GM18858 (cell line): Measurements from ENCODE around the gene SLC9A5.

ENCODE experiments used
- ATAC-seq: cut with Tn5 transposase; IDR thresholded peaks from one replicate; pipeline ENCODE4 v1.9.1; 2021; ENCODE audit not compliant: unreplicated experiment

The SLC9A5 gene

DNA sequence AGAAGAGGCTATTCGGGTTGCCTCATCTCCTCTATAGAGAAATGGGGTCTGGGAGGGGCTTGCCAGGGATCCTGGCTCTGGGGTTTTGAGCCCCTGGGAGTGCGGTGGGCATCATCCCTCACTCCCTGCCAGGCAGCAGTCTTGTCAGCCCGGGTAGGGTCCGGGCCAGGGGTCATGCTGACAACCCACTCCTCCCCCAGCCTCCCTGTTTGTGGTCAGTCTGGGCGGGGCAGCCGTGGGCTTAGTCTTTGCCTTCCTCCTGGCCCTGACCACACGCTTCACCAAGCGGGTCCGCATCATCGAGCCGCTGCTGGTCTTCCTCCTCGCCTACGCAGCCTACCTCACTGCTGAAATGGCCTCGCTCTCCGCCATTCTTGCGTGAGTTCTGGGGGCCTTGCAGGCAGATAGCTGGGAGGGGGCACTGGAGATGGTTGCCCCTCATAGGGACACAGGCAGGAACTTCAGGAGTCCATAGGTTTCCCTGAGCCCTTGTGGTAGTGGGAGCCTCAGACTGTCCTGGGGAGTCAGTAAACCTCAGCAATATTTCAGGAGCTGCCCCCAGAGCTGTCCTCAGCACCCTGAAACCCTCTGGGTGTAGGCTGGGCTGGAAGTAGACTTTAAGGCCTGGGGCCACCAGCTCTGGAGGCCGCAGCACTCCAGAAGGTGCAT is 6.9 kb downstream of the SLC9A5 start:
- ATAC-seq: no peak

DNA sequence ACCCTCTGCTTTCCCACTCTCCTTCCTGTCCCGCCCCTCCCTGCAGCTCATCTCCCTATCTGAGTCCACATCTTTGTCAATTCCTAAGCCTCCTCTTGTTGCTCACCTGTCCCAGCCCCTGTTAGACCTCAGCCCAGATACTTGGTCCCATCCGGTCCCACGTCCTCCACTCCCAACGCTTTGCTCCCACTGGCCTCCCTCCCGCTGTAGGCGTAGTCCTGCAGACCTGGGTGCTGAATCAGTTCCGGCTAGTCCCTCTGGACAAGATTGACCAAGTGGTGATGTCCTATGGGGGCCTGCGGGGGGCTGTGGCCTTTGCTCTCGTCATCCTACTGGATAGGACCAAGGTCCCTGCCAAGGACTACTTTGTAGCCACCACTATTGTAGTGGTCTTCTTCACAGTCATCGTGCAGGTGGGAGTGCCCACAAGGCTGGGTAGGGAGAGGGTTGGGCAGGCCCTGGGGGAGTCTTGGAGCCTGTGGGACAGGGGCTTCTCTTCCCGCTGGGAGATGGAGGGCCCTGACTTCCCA is 8.0 kb downstream of the SLC9A5 start:
- ATAC-seq: no peak

- no peak for ATAC-seq
Measured at GRCh38 chr16:67257486-67258160, 8.8 kb downstream of the SLC9A5 start.

- ATAC-seq: no peak
Measured at GRCh38 chr16:67258161-67258835, 9.5 kb downstream of the SLC9A5 start.

DNA sequence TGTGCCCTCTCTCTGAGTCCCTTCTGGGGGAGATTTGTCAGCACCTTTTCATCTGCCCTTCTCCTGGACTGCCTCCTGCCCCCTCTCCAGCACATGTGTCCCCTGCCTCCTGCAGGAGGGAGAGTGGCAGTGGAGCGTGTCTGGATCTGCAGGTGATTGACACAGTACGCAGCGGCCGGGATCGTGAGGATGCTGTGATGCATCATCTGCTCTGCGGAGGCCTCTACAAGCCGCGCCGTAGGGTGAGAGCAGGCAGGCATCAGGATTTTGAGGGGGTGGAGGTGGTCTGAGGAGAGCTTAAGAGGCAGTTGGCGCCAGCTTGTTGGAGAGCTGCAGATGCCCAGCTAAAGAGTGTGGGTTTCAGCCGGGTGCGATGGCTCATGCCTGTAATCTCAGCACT is 10.9 kb downstream of the SLC9A5 start:
- ATAC-seq: no peak

DNA sequence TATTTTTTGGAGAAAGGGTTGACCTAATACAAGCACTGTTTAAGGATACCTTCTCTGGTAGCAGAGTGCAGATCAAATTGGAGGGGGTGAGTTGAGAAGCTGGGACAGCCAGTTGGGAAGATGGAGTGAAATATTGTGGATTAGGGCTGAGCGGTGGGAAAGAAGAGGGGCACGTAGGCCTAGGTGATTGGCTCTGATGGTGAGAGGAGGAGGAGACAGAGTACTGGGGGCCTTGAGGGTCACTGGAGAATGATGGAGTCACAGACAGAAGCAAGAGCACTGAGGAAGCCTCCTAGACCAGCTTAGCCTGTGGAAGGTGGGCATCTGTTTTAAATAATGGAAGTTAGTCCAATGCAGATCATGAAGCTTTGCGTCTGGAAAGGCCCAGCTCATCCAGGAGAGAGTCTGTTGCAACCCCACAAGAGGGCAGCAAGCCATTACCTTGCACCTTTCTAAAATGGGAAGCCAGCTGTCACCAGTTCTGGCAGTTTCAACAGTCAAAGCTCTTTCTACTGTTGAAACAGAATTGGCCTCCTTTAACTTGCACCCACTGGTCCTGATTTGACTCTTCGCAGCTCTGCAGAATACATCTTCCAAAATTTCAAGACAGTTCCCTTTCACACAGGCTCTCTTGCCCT is 11.8 kb downstream of the SLC9A5 start:
- no peak for ATAC-seq

- no peak for ATAC-seq
Measured at GRCh38 chr16:67263201-67263600, 14.4 kb downstream of the SLC9A5 start.

DNA sequence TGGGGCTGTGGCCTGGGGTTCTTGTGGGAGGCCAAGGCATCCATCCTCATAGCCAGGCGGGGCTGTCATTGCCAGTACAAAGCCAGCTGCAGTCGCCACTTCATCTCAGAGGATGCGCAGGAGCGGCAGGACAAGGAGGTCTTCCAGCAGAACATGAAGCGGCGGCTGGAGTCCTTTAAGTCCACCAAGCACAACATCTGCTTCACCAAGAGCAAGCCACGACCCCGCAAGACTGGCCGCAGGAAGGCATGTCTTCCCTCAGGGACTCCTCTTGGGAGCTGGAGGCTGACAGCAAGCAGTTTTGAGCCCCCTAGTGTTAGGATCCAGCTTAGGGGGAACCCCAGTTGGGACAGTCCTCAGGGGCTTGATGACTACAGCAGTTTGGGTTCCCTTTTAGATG is 15.5 kb downstream of the SLC9A5 start:
- no peak for ATAC-seq

- ATAC-seq: no peak
Measured at GRCh38 chr16:67264866-67265265, 16.1 kb downstream of the SLC9A5 start.

- ATAC-seq: no peak
Measured at GRCh38 chr16:67265834-67266233, 17.1 kb downstream of the SLC9A5 start.

DNA sequence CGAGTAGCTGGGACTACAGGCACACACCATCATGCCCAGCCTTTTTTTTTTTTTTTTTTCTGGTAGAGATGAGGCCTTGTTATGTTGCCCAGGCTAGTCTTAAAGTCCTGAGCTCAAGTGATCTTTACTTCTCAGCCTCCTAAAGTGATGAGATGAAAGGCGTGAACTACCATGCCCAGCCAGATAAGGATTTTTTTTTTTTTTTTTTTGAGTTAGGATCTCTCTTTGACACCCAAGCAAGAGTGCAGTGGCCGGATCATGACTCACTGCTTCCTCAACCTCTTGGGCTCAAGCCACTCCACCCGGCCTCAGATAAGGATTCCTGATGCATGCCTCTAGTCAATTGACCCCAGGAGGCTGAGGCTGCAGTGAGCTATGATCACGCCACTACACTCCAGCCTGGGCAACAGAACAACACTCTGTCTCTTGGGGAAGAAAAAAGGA is 19.4 kb downstream of the SLC9A5 start:
- no peak for ATAC-seq

DNA sequence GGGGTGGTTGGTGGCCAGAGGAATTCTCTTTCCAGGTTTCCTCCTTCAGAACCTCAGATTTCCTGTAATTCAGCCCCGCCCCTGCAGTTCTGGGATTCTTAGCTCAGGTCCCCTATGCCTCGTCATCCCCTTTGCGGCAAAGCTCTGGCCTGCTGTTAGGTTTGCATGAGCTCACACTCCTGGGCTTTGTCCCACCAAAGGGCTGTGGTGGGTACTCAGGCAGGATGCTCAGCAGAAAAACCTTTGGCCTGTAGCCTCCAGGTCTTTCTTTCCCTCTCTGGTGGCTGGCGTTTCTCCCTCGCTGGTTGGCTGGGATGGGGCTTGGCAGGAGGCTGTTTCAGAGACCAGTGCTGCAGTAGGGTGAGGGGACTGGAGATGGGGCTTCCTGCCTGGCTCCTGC is 21.0 kb downstream of the SLC9A5 start:
- no peak for ATAC-seq

DNA sequence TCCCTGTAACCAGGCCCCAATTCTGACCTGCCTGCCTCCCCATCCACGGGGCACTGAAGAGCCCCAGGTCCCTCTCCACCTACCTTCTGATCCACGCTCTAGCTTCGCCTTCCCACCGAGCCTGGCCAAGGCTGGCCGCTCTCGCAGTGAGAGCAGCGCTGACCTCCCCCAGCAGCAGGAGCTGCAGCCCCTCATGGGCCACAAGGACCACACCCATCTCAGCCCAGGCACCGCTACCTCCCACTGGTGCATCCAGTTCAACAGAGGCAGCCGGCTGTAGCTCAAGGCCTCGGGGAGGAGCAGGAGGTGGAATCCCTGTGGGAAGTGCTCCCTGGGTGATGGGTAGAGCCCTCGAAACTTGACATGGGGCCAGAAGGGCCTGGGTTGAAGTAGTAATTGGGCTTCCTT is 22.2 kb downstream of the SLC9A5 start:
- no peak for ATAC-seq

- ATAC-seq: no peak
Measured at GRCh38 chr16:67271446-67271845, 22.7 kb downstream of the SLC9A5 start.

DNA sequence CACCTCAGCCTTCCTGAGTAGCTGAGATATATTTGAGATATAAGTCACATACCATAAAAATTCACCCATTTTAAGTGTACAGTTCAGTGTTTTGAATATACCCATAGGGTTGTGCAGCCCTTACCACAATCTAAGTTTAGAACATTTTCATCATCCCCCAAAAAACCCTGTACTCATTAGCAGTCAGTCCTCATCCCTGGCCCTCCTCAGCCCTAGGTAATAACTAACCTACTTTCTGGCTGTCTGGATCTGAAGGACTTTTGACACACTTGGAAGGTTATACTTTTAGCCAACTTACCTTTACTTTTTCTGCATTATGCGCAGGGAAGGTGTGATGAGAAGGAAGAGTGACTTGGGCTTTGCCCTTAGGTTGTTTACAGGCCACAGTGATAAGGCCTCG is 26.5 kb downstream of the SLC9A5 start:
- no peak for ATAC-seq

GRCh38 chr16:67277294-67277998 is 28.7 kb downstream of the SLC9A5 start:
- no peak for ATAC-seq

GRCh38 chr16:67277999-67278772 is 29.4 kb downstream of the SLC9A5 start:
- no peak for ATAC-seq

- no peak for ATAC-seq
Measured at GRCh38 chr16:67278773-67279295, 30.1 kb downstream of the SLC9A5 start.

- no peak for ATAC-seq
Measured at GRCh38 chr16:67279296-67280089, 30.7 kb downstream of the SLC9A5 start, which contains the start of gene PLEKHG4. Gene PLEKHG4 (plus strand): TSS chr16:67279532. CDS start chr16:67280045, 513 bp downstream.
